Effector CD4-positive, alpha-beta T cell (primary cell): ENCODE data around the gene DENND6A.
"Not testable (repeated sequence)": the region's sequence is repeated elsewhere in the genome, so short reads cannot be mapped to it uniquely, and the experiment has no call there.

Experiments
- DNase-seq: peaks from one replicate; pipeline ENCODE4 v3.0.0-alpha.2; 2020
- total RNA-seq: gene quantifications from one replicate; lab custom pipeline; 2026; lab: John Stamatoyannopoulos, UW

DENND6A gene
- 116 reads per million, percentile 85 among the genes with 10 or more reads in this experiment for total RNA-seq

- DNase-seq = peak; percentile 95
Observed at GRCh38 chr3:57692396-57693147, at the start of gene DENND6A. DENND6A (minus strand) TSS chr3:57693077; CDS start chr3:57693018, 59 bp downstream.

DNA sequence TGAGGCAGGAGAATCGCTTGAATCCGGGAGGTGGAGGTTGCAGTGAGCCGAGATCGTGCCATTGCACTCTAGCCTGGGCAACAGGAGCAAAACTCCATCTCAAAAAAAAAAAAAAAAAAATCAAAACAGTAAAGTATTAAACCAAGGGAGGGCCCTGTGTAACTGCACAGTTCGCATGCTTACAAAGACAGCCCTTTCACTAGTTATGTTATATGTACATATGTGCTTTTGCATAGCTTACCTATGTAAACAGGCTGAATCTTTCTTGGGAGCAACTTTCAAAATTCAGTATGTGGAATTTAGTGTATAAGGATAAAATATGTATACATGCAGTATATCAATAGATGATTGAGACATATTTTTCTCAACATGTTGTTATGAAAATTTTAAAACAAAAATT is 47.1 kb upstream of the DENND6A start:
- no peak for DNase-seq

GRCh38 chr3:57738391-57738790 is 45.5 kb upstream of the DENND6A start:
- DNase-seq = no peak

DNA sequence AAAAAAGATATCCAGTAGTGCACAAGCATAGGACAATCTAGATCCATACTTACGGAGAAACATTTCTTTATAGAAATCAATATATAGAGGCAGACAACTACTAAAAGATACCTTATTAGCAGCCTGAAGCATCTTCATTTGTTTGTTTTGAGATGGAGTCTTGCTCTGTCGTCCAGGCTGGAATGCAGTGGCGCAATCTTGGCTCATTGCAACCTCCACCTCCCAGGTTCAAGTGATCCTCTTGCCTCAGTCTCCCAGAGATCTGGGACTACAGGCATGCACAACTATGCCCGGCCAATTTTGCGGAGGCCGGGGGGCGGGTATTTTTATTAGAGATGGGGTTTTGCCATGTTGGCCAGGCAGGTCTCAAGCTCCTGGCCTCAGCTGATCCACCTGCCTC is 45.0 kb upstream of the DENND6A start:
- no peak for DNase-seq

DNA sequence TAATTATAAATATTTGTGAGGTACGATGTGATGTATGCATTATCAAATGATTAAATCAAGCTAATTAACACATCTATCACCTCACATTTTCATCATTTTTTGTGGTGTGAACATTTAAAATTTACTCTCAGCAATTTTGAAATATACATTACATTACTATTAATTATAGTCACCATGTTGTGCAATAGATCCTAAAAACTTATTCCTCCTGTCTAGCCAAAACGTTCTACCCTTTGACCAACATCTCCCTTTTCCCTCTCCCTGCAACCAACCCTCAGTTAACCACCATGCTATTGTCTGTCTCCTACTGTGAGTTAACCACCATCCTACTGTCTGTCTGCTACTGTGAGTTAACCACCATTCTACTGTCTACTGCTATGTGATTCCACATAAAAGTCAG is 42.5 kb upstream of the DENND6A start:
- DNase-seq = no peak

DNA sequence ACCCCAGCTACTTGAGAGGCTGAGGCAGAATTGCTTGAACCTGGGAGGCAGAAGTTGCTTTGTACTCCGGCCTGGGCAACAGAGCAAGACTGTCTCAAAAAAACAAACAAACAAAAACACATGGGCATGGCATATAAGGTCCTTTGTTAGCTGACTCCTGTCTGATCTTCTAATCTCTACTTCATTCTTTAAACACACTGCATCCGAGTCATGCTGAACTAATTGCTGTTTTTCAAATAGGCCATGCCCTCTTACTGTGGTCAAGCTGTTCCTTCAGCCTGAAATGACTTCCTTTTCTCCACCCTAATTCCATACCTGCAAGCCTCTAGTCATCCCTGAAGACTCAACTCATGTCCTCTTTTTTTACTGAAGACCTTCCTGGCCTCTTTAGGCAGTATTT is 40.9 kb upstream of the DENND6A start:
- no peak for DNase-seq

GRCh38 chr3:57731311-57731710 is 38.4 kb upstream of the DENND6A start:
- no peak for DNase-seq

- DNase-seq = no peak
Observed at GRCh38 chr3:57730682-57731081, 37.8 kb upstream of the DENND6A start.

DNA sequence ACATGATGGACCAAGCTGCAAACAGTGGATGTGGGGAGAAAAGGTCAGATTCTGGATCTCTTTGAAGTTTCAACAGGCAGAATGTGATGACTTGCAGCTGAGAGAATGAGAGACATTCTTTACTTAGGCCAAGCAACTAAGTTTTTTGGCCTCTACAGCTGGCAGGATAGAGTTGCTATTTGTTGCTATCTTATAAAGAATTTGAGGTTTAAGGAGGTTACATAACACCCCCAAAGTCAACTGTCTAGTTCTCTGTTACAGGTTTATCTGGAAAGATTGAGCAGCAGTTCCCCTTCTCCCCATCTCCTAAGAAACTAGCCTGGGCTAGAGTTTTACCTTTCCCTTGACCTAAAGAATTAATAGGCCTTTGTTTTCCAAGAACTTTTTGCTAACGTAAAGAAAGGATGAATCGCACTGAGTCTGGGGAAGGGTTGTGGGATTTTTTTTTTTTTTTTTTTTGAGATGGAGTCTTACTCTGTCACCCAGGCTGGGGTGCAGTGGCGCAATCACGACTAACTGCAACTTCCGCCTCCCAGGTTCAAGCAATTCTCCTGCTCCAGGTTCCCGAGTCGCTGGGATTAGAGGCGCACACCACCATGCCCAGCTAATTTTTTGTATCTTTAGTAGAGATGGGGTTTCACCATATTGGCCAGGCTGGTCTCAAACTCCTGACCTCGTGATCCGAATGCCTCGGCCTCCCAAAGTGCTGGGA is 36.6 kb upstream of the DENND6A start:
- DNase-seq = no peak

GRCh38 chr3:57727106-57727505 is 34.2 kb upstream of the DENND6A start:
- no peak for DNase-seq

DNA sequence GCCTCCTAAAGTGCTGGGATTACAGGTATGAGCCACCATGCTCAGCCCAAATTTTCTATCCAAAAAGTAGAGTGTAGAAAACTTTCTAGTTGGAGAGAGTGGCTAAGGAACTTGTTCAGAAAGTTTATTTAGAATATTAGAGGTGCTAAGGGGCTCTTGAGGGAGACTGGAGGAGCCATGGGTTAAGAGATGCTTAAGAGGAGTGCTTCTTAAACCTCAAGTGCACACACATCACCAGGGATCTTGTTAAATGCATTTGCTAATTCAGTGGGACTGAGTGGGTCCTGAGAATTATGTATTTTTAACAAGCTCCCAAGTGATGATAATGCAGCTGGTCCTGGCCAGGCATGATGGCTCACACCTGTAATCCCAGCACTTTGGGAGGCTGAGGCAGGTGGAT is 33.5 kb upstream of the DENND6A start:
- no peak for DNase-seq

- no peak for DNase-seq
Observed at GRCh38 chr3:57718118-57718517, 25.2 kb upstream of the DENND6A start.

- no peak for DNase-seq
Observed at GRCh38 chr3:57717205-57717868, 24.5 kb upstream of the DENND6A start.

- no peak for DNase-seq
Observed at GRCh38 chr3:57715686-57716085, 22.8 kb upstream of the DENND6A start.

DNA sequence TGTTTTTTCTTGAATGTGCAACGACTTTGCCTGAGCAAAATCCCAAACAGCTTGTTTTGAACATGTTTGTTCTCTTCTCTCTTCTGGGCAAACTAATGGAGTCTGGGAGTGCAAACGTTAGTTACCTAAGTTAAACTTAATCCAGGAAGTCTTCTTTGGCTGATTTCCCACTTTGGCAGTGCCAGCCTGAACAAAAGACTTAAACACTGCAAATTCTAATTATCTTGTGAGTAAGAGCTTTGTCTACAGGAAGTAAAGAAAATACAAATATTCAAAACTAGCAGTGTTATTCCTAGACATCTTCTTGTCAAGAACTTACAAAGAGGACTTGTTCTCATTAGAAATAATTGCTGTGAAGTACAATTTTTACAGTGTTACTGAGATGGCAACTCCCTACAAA is 16.7 kb upstream of the DENND6A start:
- no peak for DNase-seq

DNA sequence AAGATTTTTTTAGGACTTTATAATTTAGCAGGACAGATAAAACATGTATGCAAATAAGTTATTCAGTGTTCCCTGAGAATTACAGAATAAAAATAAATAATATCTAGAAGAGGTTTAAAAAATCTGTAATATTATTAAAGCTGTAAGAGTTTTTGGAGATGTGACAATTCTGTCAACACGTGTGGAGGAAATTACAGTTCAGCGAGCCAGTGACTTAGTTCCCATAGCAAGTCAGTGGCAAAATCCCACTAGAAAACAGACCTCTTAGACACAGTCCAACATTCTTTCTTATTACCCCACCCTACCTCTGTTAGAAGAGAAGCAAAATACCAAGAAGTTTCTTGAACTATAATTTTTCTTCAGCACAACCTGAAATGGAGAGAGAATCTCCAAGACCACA is 16.2 kb upstream of the DENND6A start:
- no peak for DNase-seq

DNA sequence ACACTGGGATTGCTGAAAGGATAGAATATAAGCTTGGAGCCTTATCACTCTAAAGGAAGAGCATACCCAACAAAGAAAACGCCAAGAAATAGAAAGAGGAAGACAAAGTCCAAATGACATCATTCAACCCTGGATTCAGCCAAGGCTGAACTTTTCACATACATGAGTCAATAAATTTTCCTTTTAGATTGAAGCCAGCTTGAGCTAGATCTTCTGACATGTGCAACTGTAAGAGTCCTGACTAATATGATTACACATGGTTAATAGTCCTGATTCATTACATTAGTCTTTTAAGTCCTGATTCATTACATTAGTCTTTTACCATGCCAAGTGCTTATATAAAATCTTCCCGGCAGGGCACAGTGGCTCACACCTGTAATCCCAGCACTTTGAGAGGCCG is 13.6 kb upstream of the DENND6A start:
- no peak for DNase-seq

DNA sequence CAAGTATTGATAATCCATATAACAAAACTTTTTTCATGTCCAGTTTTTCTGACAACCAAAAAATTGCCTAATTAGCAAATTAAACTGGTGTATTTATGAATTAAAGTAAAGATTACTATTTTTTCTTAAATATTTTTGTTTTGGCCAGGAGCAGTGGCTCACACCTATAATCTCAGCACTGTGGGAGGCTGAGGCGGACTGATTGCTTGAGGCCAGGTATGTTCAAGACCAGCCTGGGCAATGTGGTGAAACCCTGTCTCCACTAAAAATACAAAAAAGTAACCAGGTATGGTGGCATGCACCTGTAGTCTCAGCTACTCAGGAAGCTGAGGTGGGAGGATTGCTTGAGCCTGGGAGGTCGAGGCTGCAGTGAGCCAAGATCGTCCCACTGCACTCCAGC is 12.5 kb upstream of the DENND6A start:
- not testable (repeated sequence) for DNase-seq

- no peak for DNase-seq
Observed at GRCh38 chr3:57701781-57702180, 8.9 kb upstream of the DENND6A start.

GRCh38 chr3:57700737-57701136 is 7.9 kb upstream of the DENND6A start:
- DNase-seq = no peak

GRCh38 chr3:57699591-57699990 is 6.7 kb upstream of the DENND6A start:
- no peak for DNase-seq

DNA sequence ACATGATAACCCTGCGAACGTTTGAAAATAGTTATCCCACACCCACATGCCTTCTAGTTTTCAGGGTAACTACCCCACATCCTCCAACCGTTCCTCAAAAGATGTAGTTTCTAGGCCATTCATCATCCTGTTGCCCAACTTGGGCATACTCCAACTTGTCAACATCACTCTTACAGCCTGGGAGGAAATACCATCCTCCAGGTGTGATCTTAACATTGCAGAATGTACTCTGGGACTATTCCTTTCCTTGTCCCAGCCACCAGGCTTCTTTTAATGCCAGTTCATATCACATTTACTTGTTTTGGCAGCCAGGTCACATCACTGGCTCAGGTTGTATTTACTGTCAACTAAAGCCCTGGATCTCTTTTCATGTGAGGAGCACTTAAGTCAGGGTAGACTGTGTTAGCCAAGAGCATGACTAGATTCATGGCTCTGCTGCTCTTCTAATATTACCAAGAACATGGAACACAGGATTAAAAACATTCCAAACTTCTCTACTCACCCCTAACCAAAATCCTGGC is 4.0 kb upstream of the DENND6A start:
- no peak for DNase-seq

GRCh38 chr3:57694146-57694545 is 1.3 kb upstream of the DENND6A start:
- no peak for DNase-seq

DNA sequence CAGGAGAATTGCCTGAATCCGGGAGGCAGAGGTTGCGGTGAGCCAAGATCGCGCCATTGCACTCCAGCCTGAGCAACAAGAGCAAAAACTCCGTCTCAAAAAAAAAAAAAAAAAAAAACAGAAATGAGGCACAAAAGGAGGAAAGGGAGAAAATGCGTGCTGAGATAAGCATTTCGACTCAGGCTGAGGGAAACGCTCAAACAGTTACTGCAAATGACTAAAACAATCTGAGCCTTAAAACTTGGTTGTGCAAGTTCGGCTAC is 813 bp downstream of the DENND6A start:
- not testable (repeated sequence) for DNase-seq
